Peyer's patch (tissue), 4 donors: ENCODE measurements around the gene BOD1. TPM values are rescaled to one million over a fixed set of nuclear protein-coding genes. Genes with fewer than 3 reads are reported as not detected.

Source experiments
- DNase-seq, 3 donors: peaks; one replicate each; pipeline ENCODE4 v3.0.0-alpha.2; 2017 to 2019
- H3K27ac ChIP-seq, 4 donors: fragments of 200-600 bp; sonication (generic); one replicate each; pipeline ENCODE4 v1.5.1; 2016 to 2019
- H3K27me3 ChIP-seq, 2 donors: fragments of 200-600 bp; sonication (generic); one replicate each; pipeline ENCODE4 v1.5.1; 2019
- H3K36me3 ChIP-seq, 3 donors: fragments of 200-600 bp; sonication (generic); one replicate each; pipeline ENCODE4 v1.5.1; 2016 to 2019
- H3K4me1 ChIP-seq, 4 donors: fragments of 200-600 bp; sonication (generic); one replicate each; pipeline ENCODE4 v1.5.1; 2016 to 2019
- H3K4me3 ChIP-seq, 4 donors: fragments of 200-600 bp; sonication (generic); 1 replicate in 3 of 4; 2 replicates in 1 of 4; pipeline ENCODE4 v1.5.1; 2016 to 2019; ENCODE audit warnings: mild to moderate bottlenecking in 1 of 4
- H3K9me3 ChIP-seq, 4 donors: fragments of 200-600 bp; sonication (generic); one replicate each; pipeline ENCODE4 v1.5.1; 2016 to 2019; ENCODE audit warnings: mild to moderate bottlenecking in 1 of 4
- CTCF ChIP-seq, 6 experiments: fragments of 450-650 bp in 4 of 6; fragments of 200-600 bp in 2 of 6; sonication (generic) in 1 of 6; IDR thresholded peaks; one replicate each; pipeline ENCODE4 v1.5.1; 2017 to 2019; ENCODE audit warnings: antibody characterized with exemption in 6 of 6, mild to moderate bottlenecking in 3 of 6, moderate library complexity in 1 of 6
- POLR2A ChIP-seq, 2 donors: fragments of 450-650 bp; IDR thresholded peaks; one replicate each; pipeline ENCODE4 v1.5.1; 2017; ENCODE audit warnings: antibody characterized with exemption in 2 of 2, mild to moderate bottlenecking in 2 of 2, moderate library complexity in 2 of 2
- total RNA-seq, 4 donors: library from RNA; depleted of rRNA; stranded (reverse); fragments of >200 nt; gene quantifications; one replicate each; pipeline ENCODE4 v1.1.0, GENCODE V29; 2016

Gene BOD1
- total RNA-seq, 4 donors from 2014 or later: 21.0 to 57.8 (median 27.3) TPM

- no peaks in the 10 kb centered on the region for H3K4me1 ChIP-seq
- no peak overlapping the region for H3K27ac ChIP-seq
- DNase-seq: peak in 1 of 3 donors; percentile 52
These were observed 34.8 kb downstream of the BOD1 start for GRCh38 chr5:173581408-173582215.

GRCh38 chr5:173578947-173579615 lies 37.4 kb downstream of the BOD1 start:
- H3K4me1 ChIP-seq: no peaks in the 10 kb centered on the region
- no peak overlapping the region for H3K27ac ChIP-seq
- TF ChIP-seq CTCF (IDR thresholded peaks at IDR 0.05) (no peak), POLR2A (IDR thresholded peaks at IDR 0.05) (no peak)
- H3K4me3 ChIP-seq: no peak overlapping the region
- H3K27me3 ChIP-seq: no peaks in the 10 kb centered on the region
- peaks cover 0 to 6% (median 0%) of the 10 kb centered on the region in 4 donors for H3K9me3 ChIP-seq
- no peak for DNase-seq
- H3K36me3 ChIP-seq: no peaks in the 10 kb centered on the region

More at GRCh38 chr5:173581408-173582215, 34.8 kb downstream of the BOD1 start:
- TF ChIP-seq CTCF (IDR thresholded peaks at IDR 0.05): peak in 4 of 6 experiments; percentile 28 to 51 (median 30)
- no peak for TF ChIP-seq POLR2A (IDR thresholded peaks at IDR 0.05)
- Histone ChIP-seq H3K9me3 (peaks cover 0 to 6% (median 0%) of the 10 kb centered on the region in 4 donors), H3K4me3 (no peak overlapping the region), H3K27me3 (no peaks in the 10 kb centered on the region), H3K36me3 (no peaks in the 10 kb centered on the region)

GRCh38 chr5:173577817-173578216 lies 38.6 kb downstream of the BOD1 start:
- H3K4me1 ChIP-seq: peaks cover 0 to 2% (median 0%) of the 10 kb centered on the region in 4 donors
- H3K9me3 ChIP-seq: peaks cover 0 to 6% (median 0%) of the 10 kb centered on the region in 4 donors
- H3K27ac ChIP-seq: no peak overlapping the region
- no peaks in the 10 kb centered on the region for H3K36me3 ChIP-seq
- TF ChIP-seq POLR2A (IDR thresholded peaks at IDR 0.05) (no peak), CTCF (IDR thresholded peaks at IDR 0.05) (no peak)
- H3K4me3 ChIP-seq: no peak overlapping the region
- H3K27me3 ChIP-seq: no peaks in the 10 kb centered on the region
- no peak for DNase-seq

GRCh38 chr5:173577166-173577565 lies 39.3 kb downstream of the BOD1 start:
- H3K36me3 ChIP-seq: no peaks in the 10 kb centered on the region
- H3K4me3 ChIP-seq: no peak overlapping the region
- H3K9me3 ChIP-seq: peaks cover 0 to 6% (median 0%) of the 10 kb centered on the region in 4 donors
- H3K27ac ChIP-seq: no peak overlapping the region
- peaks cover 0 to 4% (median 0%) of the 10 kb centered on the region in 4 donors for H3K4me1 ChIP-seq
- no peak for DNase-seq
- TF ChIP-seq POLR2A (IDR thresholded peaks at IDR 0.05): no peak
- no peak for TF ChIP-seq CTCF (IDR thresholded peaks at IDR 0.05)
- H3K27me3 ChIP-seq: no peaks in the 10 kb centered on the region

- Histone ChIP-seq H3K36me3 (no peaks in the 10 kb centered on the region), H3K27me3 (no peaks in the 10 kb centered on the region), H3K4me3 (no peak overlapping the region), H3K9me3 (peaks cover 0 to 6% (median 0%) of the 10 kb centered on the region in 4 donors), H3K27ac (no peak overlapping the region), H3K4me1 (peaks cover 0 to 4% (median 0%) of the 10 kb centered on the region in 4 donors)
- no peak for TF ChIP-seq POLR2A (IDR thresholded peaks at IDR 0.05)
- no peak for TF ChIP-seq CTCF (IDR thresholded peaks at IDR 0.05)
- no peak for DNase-seq
These were observed 40.5 kb downstream of the BOD1 start for GRCh38 chr5:173575985-173576384.
